Amygdala (tissue), 56 donors: ENCODE measurements around the gene LRP5.

Experiments
- DNase-seq, 56 donors: peaks; one replicate each; lab custom pipeline; 2025; lab: John Stamatoyannopoulos, UW

The LRP5 gene

GRCh38 chr11:68361702-68362101, 49.3 kb downstream of the LRP5 start:
- DNase-seq: no peak

- DNase-seq: no peak
These were observed 50.5 kb downstream of the LRP5 start for GRCh38 chr11:68362801-68363379.

- DNase-seq: no peak
These were observed 51.4 kb downstream of the LRP5 start for GRCh38 chr11:68363776-68364175.

DNA sequence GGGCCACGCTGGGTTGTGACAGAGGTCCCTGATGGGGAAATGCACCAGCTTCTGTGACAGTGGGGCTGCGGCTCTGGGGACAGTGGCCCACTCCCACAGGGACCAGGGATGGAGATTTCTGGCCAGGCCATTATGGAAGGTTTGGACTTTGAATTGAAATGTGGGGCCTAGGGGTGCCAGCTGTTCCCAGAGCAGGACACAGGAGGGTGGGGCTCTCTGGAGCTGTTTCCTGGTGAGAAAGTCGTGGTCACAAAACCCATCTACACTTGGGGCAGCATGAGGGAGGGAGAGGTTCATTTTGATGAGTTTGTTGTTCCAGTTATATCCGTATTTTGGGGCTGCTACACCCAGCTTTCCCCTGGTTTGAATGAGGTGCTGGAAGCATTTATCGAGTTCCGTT, 52.2 kb downstream of the LRP5 start:
- no peak for DNase-seq

GRCh38 chr11:68365943-68366435, 53.6 kb downstream of the LRP5 start:
- no peak for DNase-seq

GRCh38 chr11:68367252-68367651, 54.9 kb downstream of the LRP5 start:
- DNase-seq: no peak

- DNase-seq: no peak
These were observed 57.4 kb downstream of the LRP5 start for GRCh38 chr11:68369756-68370155.

- DNase-seq: peak in 1 of 56 donors; percentile 8
These were observed 58.1 kb downstream of the LRP5 start for GRCh38 chr11:68370211-68371111.

GRCh38 chr11:68371171-68372041, 59.0 kb downstream of the LRP5 start:
- DNase-seq: peak in 3 of 56 donors; percentile 8 to 18 (median 18)

DNA sequence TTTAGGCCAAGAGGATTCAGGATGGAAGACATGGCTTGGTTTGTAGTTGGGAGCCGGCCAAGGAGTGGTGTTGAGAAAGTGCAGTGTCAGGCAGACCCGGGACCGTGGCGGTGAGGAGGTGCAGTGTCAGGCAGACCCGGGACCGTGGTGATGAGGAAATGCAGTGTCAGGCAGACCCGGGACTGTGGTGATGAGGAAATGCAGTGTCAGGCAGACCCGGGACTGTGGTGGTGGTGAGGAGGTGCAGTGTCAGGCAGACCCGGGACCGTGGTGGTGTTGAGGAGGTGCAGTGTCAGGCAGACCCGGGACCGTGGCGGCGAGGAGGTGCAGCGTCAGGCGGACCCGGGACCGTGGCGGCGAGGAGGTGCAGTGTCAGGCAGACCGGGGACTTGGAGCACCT, 59.7 kb downstream of the LRP5 start:
- peak in 2 of 56 donors; percentile 7 to 17 for DNase-seq

DNA sequence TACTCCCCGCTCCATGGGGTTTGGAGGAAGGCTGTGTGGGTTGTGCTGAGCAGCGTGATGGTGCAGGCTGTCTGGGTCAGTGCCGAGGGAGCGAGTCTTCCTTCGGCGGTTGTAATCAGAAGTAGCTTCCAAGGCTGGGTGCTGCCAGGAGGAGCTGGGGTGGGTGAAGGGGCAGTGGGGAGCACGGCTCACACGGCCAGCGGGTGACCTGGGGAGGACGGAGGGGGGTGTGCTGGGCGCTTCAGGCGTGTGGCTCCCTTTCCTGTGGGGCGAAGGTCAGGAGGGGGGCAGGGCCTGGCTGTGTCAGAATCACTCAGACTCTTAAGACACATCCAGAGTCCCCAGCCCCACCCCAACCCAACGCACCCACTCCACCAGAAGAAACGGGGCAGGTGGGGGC, 60.2 kb downstream of the LRP5 start:
- no peak for DNase-seq

- DNase-seq: peak in 1 of 56 donors; percentile 30
These were observed 60.9 kb downstream of the LRP5 start for GRCh38 chr11:68373189-68373814.

GRCh38 chr11:68373815-68374501, 61.6 kb downstream of the LRP5 start:
- peak in 26 of 56 donors; percentile 10 to 51 (median 32) for DNase-seq

GRCh38 chr11:68374531-68374930, 62.1 kb downstream of the LRP5 start:
- no peak for DNase-seq

- no peak for DNase-seq
These were observed 62.9 kb downstream of the LRP5 start for GRCh38 chr11:68375337-68375736.

DNA sequence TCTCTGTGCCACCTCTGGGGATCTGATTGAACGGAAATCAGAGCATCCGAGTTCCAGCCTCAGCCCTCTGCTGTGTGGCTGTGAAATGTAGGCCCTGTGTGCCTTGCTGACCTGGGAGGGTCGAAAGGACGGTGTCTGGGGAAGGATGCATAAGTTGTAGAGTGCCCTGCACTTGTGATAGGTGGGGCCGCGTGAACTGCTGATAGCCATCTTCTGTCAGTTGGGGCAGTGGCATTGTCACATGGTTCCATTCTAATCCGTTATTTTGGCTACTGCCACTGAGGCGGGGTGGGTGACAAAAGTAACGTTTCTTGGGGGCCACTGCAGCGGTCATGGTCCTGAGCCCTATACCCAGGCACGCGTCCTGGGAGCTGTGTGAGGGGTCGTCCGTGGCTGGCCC, 63.4 kb downstream of the LRP5 start:
- DNase-seq: no peak

GRCh38 chr11:68377389-68377795, 65.0 kb downstream of the LRP5 start:
- no peak for DNase-seq

DNA sequence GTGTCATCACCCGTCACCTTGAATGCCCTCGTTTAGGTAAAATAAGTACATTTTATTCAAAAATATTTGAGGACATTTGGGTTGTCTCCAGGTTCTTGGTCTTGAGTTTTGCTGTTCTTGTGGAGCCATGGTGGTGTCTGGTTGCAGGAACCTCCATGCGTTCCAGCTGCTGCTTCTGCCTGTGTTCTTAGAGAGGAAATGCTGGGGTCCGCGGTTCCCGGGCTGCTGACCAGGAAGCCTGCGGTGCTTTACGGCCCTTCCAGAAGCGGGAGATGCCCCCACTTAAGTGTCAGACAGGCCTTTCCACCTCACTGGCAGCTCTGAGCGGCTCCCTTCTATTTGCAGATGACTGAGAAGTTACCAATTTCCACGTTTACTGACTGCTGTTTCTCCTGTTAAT, 66.8 kb downstream of the LRP5 start:
- no peak for DNase-seq

GRCh38 chr11:68380786-68381622, 68.6 kb downstream of the LRP5 start:
- DNase-seq: no peak
